Amniotic epithelial cell (primary cell): ENCODE data around the gene TEX22.

ENCODE experiments used
- DNase-seq: peaks from one replicate; pipeline ENCODE4 v3.0.0-alpha.2; 2010; ENCODE audit warnings: low read depth

Gene TEX22

DNA sequence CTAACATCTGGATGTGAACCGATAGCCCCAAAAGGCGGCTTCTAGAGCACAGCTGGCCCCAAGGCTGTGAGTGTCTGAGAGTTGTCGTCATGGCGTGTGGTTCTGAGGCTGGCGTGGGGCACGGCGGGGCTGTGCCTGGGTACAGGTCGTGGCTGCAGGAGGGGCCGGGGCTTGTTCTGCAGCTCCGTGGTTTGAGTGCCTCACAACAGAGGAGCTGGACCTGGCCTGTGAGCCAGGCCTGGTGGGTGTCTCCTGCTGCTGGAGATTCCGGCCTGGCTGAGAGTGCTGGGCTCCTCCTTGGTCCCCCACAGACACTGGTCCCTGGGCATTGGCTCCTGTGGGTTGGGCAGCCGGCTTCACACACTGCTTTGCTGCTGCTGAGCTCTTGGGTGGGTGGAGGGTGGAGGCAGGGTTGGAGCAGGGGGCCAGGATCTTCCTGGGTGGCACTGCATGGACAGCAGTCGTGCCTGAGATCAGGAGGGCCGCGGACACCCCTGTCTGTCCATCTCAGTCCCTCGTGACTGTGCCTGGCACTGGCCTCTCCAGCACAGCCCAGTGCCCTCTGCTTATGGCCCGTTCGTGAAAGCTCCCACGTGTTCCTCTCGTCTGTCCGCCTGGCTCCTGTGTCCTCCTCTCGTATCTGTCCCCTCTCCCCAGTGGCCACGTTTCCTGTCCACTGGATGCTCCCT lies 31.8 kb upstream of the TEX22 start:
- DNase-seq, result no peak

DNA sequence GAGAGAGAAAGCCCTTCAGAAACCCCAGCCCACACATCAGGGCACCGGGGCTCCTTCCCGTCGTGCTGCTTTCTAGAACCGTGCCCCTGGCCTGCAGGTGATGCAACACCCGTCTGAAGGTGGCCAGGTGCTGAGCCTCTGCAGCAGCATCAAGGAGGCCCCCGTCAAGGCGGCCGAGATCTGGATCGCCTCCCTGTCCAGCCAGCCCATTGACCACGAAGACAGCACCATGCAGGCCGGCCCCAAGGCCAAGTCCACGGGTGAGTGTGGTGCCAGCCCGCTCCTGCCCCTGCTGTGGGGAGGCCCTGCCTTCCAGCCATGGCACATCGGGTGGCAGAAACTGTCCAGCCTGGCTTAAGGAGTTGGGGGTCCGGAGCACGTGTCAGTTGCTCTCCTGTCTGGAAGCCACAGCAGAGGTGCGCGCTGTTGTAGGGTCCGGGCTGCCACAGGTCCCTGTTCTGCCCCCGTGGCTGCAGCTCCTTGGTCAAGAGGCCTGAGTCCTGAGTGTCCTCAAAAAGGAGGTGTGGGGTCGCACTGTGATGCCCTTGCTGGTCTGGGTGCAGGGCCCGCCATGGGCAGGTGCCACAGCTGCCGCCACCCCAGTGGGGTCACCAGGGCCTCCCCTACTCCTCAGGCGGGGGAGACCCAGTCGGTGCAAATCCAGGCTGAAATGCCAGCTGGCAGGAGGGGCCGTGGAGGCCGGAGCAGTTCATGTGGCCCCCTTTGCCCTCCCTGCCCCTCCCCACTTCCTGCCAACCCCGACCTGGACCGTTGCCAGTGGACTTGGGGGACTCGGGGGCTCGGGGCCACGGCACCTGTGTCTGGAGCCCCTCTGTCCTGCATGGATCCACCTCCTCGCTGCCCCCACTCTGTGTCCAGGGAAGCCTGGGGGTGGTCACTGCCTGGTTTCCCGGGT lies 31.0 kb upstream of the TEX22 start:
- DNase-seq, result no peak

DNA sequence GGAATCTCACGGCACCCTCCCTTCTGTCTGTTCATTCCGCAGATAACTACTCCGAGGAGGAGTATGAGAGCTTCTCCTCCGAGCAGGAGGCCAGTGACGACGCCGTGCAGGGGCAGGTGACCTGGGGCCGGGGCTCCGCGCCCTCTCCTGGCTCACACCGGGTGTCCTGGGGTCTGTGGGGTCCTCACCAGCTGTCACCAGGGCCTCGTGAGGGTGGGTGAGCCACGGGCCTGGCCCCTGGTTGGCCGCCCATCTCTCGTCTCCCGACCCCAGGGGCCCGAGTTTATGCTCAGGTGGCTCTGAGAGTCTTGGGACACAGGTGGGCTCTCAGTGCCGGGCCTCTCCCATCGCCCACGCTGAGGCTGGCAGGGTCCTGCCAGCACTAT lies 30.3 kb upstream of the TEX22 start:
- no peak for DNase-seq

DNA sequence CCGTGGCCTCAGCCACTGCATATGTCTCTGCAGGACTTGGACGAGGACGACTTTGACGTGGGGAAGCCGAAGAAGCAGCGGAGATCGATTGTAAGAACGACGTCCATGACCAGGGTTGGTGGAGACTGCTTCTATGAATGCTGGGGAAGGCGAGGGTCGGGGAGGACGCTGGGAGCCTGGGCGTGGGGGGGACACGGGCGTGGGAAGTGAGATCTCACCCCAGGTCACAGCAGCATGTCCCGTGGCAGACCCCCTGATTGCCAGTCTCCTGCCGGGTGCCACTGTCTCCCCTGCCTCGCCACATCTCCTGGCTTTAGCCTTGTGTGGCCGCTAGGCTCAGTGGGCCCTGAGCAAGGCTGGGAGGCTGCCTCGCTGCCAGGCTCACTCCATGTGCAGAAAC lies 29.9 kb upstream of the TEX22 start:
- no peak for DNase-seq

DNA sequence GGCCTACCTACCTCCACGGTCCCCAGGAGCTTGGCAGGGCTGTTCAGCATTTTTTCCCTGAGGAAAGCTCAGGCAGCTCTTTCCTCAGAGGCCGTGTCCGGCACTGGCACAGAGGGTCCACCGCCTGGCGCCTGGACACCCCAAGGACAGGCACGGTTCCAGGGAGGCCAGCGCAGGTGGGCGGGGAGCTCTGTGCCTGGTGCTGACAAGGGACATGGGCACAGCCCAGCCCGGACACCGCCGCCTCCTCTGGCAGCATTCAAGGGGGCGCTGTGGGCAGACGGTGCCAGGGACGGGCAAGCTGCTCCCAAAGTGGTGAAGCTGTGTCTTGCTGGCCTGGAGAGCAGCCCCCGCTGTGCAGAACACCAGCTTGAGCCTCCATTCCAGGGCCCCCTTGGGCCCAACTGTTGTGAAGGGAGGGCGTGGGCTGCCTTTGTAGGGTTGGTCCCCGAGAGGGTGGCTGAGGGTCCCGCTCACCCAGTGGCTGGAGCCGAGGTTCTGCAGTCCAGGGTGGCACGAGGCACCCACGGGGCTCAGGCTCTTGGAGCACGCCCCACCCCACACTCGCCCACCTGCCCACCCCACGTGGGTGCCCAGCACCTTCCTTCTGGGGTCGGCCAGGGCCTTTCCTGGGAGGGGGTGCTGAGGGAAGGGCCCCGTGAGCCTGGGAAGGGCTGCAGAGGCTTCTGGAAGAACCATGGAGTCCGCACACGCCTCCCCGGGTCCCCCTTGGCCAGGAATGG lies 29.3 kb upstream of the TEX22 start:
- DNase-seq, result no peak

DNA sequence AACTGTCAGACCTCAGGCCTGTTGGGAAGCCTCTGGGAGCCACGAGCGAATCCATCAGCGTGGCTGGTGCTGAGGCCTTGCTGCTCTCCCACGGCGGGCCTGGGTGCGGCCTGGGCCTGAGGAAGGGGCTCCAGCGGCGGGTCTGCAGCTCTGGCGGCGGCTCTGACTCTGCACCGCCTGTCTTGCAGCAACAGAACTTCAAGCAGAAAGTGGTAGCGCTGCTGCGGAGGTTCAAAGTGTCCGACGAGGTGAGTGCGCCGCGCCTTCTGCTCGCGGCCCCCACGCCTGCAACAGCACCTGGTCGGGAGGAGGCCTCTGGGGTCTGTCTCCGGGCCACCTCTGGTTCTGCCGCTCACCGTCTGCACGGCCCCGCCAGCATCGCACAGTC lies 28.7 kb upstream of the TEX22 start:
- no peak for DNase-seq

DNA sequence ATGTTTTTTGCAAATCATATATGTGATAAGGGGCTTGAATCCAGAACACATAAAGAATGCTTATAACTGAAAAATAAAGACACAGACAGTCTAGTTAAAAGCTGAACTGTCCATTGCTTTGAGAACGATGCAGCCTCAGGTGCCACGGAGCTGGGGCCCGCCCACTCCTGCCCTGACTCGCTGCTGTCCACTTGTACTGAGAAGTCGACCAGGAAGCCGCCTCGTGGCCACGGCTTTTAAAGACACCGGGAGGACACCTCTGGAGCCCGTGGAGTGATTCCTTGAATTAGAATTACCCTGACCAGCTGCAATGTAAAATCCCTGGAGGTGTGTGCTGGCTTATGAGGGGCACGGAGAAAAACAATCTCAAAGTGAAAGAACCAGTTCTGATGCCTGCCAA lies 23.9 kb upstream of the TEX22 start:
- no peak for DNase-seq

DNA sequence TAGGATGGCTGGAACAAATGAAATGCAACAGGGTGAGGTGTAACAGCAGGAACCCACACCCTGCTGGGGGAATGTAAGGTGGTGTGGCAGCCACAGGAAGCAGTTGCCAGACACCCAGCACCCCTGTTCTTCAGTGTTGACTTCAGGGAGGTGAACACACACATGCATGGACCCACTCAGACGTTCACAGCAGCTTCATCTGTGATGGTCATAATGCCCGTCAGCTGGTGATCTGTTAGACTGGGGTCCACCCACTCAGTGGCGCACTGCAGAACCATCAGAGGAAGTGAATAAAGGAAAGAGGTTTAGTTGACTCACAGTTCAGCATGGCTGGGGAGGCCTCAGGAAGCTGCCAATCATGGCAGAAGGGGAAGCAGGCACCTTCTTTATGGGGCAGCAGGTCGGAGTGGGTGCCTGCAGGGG lies 22.7 kb upstream of the TEX22 start:
- no peak for DNase-seq

DNA sequence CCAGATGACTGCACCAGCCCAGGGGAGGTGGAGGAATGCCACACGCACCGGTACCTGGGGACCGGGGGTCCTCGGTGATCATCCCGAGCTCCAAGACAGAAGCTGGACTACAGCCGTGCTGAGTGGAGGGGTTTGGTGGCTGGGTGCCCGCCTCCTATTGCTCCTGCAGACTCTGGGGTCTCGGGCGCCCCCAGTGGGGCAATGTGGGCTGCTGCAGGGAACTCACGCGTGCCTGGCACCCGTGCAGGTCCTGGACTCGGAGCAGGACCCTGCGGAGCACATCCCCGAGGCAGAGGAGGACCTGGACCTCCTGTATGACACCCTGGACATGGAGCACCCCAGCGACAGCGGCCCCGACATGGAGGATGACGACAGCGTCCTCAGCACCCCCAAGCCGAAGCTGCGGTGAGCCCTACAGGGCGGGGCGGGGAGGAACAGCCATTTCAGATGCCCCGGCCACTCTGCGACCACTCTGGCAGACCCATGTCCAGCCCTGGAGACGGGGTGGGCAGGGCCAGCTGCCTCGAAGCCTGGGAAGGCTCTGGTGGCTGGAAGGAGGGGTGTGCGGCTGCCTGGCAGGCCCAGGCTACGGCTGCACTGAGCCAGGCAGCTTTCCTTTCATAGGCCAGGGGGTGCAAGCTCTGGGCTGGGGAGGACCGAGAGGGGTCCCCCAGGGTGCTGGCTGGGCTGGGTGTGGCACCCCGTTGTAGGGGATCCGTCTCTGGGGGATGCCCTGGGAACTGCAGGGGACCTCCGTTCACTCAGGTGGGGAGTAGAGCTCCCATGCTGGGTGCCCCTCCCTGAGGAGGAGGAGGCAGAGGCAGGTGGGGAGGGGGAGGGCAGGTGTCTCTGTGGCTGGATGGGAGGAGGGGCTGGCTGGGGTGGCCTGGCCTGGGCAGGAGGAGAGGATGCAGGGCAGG lies 21.6 kb upstream of the TEX22 start:
- no peak for DNase-seq

DNA sequence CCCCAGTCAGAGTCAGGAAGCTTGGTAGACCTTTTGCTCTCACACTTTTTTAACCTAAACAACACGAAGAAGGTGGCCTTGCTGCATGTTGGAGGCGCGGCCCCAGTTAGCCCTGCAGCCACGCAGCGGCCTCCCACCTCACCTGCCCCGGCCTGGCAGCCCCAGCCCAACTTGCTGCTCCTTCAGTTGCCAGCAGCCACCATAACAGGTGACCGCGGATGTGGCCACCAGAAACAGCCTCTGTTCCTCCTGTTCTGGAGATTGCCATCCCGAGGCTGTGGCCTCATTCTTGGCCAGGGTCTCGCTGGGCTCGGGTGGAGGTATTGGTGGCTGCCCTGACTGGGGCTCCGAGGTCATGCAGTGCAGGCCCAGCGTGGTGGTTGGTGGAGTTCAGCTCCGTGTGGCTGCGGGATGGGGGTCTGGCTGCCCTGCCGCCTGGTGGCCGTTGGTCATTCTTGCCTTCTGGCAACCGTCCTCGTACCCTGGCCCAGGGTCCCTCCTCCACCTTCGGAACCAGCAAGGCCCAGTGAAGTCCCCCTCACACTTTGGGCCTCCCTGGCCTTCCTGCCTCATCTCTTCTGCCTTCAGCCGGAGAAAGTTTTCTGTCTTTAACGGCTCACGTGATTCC lies 20.7 kb upstream of the TEX22 start:
- DNase-seq, result no peak

DNA sequence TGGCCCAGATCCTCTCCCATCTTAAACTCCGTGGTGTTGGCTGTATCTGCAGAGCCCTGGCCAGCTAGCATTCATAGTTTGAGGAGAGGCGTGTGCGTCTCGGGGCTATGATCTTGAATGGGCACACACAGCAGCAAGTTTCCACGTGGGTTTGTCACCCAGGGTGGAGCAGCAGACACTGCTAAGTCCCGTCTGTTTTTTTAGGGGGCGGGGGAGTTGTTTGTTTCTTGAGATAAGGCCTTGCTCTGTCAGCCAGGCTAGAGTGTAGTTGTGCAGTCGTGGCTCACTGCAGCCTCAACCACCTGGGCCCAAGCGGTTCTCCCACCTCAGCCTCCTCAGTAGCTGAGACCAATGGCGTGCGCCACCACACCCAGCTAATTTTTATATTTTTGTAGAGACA lies 20.1 kb upstream of the TEX22 start:
- DNase-seq, result no peak

DNA sequence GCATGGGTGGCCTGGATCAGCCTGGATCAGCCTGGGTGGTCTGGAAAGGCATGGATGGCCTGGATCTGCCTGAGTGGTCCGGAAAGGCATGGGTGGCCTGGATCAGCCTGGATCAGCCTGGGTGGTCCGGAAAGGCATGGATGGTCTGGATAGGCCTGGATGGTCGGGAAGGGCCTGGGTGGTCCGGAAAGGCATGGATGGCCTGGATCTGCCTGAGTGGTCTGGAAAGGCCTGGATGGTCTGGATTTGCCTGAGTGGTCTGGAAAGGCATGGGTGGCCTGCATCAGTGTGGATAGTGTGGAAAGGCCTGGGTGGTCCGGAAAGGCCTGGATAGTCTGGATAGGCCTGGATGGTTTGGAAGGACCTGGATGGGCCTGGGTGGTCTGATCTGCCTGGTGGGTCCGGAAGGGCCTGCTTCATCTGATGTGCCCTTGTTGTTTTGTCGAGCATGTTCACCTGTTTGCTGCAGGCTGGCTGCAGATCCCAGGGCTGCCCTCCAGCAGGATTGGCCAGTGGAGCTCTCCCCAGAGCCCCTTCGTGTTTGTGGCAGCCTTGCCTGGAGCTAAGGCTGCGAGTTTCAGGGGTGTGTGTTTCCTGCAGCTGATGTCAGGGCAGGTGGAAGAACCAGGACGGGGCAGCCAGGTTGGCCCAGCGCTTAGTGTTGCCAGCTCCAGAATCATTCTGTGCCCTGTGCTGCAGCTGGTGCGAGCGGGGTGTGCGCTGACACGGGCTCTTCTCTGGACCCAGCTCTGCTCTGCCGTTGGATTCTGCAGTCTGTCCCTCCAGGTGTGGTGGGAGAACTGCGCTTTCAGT lies 19.3 kb upstream of the TEX22 start:
- no peak for DNase-seq

DNA sequence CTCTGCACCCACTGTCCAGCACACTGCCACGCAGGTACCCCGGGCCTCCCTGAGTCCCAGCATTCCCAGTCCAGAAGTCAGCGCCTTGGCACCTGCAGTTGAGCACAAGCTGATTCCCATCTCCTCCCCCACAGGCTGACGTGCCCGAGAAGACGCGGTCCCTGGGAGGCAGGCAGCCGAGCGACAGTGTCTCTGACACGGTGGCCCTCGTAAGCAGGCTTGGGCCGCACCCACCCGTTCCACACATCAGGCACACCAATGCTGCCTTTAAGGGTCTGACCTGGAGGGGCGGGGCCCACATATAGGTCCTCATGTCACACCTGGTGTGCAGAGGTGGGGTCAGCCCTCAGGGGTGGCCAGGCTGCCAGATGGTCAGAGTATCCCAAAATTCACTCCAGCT lies 18.4 kb upstream of the TEX22 start:
- DNase-seq, result no peak

DNA sequence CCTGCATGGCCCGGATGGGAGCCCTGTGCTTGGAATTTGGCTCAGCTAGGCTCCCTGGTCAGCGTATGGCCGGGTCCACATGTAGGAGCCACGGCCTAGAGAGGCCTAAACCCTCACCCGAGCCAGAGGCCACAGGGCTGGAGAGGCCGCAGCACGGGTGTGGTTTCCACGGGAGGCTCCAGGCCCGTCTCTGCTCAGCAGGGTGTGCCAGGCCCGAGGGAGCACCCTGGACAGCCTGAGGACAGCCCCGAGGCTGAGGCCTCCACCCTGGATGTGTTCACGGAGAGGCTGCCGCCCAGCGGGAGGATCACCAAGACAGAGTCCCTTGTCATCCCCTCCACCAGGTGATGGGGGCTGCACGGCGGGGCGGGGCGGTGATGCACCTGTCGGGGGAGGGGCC lies 17.6 kb upstream of the TEX22 start:
- DNase-seq, result no peak

DNA sequence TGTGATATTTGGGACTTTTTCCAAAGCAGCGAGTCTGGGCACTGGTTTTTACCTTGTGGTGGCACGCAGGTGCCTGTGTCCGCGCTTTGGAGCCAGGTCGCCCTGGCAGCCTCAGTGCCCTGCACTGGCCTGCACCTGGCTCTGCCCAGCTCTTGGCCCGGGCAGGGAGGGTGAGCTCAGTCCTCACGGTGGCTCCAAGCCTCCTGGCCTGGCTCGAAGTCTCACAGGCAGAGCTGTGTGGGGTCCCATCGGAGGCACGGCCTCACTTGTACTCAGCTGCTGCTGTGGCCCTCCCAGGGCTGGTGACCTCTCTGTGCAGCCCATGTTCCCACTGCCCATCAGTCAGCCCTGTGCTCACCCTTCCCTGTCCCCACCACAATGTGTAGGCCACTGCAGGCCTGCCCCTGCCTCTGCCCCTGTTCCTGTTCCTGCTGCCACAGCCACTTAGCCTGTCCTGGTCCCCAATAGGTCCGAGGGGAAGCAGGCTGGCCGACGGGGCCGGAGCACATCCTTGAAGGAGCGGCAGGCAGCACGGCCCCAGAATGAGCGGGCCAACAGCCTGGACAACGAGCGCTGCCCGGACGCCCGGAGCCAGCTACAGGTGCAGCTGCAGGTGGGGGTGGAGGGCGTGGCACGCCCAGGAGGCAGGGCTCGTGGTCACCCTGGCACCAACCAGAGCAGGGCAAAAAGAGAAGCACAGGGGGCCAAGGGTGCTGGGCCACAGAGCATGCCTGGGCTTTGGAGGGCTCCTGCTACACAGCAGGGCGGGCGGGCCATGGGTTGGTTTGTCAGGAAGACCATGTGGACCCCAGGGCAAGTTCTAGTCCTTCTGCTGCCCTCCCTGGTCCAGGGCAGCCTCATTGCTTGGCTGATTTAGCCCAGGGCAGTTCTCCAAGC lies 16.6 kb upstream of the TEX22 start:
- no peak for DNase-seq

DNA sequence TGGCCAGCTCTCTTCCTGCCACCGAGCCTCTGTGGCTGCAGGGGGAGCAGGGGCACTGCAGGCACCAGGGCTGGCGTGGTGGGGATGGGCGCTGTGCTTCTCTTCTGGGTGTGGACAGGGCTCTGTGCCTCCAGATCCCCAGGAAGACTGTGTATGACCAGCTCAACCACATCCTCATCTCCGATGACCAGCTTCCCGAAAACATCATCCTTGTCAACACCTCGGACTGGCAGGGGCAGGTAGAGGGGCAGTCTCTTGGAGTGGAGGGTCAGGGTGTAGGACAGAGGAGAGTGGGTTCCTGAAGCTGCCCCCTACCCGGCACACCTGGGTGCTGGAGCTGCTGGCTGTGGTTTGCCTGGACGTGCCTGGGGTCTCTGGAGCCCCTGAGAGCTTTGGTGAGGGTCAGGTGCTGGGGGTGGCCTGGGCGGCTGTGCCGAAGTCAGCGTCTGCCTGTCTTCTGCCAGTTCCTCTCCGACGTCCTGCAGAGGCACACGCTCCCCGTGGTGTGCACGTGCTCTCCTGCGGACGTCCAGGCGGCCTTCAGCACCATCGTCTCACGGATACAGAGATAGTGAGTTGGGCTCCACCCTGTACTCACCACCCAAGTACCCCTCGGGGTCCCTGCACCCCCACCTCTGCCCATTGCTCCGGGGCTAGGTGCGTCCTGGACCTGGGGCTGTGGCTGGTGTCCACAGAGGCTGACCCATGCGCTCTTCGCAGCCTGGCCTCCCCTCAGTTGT lies 15.8 kb upstream of the TEX22 start:
- DNase-seq, result no peak

DNA sequence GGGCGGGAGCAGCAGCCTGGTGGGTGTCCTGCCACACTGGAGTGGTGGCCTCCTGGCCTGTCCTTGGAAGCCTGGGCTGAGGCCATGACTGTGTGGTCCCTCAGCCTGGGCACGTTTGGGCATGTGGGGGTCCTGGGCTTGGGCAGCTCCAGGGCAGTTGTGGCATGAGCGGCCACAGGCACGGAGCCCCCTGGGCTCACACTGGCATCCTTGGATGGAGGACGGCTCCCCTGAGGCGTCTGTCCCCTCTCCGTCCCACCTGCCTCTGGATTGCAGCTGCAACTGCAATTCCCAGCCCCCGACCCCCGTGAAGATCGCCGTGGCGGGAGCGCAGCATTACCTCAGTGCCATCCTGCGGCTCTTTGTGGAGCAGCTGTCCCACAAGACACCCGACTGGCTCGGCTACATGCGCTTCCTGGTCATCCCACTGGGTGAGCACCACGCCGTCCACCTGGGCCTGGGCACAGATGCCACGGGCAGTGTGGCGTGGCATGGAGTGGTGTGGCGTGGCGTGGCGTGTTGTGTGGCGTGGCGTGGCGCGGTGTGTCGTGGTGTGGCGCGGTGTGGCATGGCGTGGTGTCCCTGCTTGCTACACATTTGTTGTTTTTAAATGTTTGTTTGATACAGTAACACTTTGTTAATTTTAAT lies 15.1 kb upstream of the TEX22 start:
- no peak for DNase-seq

DNA sequence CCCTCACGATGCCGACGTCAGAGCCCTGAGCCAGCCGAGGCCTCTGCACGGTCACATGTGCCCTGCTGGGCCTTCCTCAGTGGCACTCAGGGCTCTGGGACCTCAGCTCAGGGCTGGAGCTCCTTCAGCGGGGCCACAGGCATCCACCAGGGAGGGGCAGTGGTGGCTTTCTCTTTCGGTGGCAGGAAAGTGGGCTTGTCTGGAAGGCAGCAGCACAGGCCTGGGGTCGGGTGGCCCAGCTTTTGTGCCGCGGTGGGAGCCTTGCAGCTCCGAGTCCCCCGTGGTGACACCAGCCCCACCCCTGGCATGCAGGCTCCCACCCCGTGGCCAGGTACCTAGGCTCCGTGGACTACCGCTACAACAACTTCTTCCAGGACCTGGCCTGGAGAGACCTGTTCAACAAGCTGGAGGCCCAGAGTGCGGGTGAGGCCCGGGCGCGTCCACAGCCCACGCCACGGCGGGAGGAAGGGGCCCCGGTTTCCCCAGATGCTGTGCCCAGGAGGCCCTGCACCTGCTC lies 14.2 kb upstream of the TEX22 start:
- DNase-seq, result no peak
